Measurements from ENCODE around the gene APLP2. TPM values are rescaled to one million over a fixed set of nuclear protein-coding genes. Genes with fewer than 3 reads are reported as not detected.

The APLP2 gene
- total and polyA plus RNA-seq, 2 of the 4 experiments (the other 2 are of a cell fraction), result 127 to 235 TPM

- Histone ChIP-seq H3K18ac (ENCODE audit: low read depth, low read length) (no peak overlapping the region), H3K4ac (ENCODE audit: low read depth, low read length) (no peak overlapping the region), H3K4me3 (ENCODE audit: insufficient read depth, low read depth, low read length) (no peak overlapping the region), H3K4me2 (ENCODE audit: low read depth, low read length) (no peak overlapping the region), H3K23ac (ENCODE audit: low read depth, low read length) (no peak overlapping the region), H3K27me3 (ENCODE audit: control insufficient read depth, insufficient read depth, low read length) (peaks cover 15% of the 10 kb centered on the region), H2BK20ac (ENCODE audit: low read depth, low read length) (no peak overlapping the region), H2AK5ac (ENCODE audit: low read depth, low read length) (no peak overlapping the region), H3K9me3 (ENCODE audit: control insufficient read depth, insufficient read depth, low read length) (no peaks in the 10 kb centered on the region), H3K56ac (ENCODE audit: extremely low read depth, insufficient read depth, low read length) (no peak overlapping the region), H2BK120ac (ENCODE audit: low read depth, low read length) (no peak overlapping the region), H4K20me1 (ENCODE audit: insufficient read depth, low read length) (no peaks in the 10 kb centered on the region), H4K91ac (ENCODE audit: insufficient read depth, low read depth, low read length) (no peak overlapping the region), H3K14ac (replicated peaks; ENCODE audit: low read depth, low read length) (no peak overlapping the region), H3K36me3 (ENCODE audit: control insufficient read depth, insufficient read depth, low read length) (no peaks in the 10 kb centered on the region), H3K9me1 (ENCODE audit: insufficient read depth, low read length) (no peaks in the 10 kb centered on the region), H2BK5ac (ENCODE audit: low read depth, low read length, poor library complexity, severe bottlenecking) (no peak overlapping the region), H3K9ac (ENCODE audit: low read depth, low read length) (no peak overlapping the region), H4K5ac (ENCODE audit: low read depth, low read length) (no peak overlapping the region), H3K79me1 (ENCODE audit: low read depth in 1 of 2, low read length in 2 of 2) (no peaks in the 10 kb centered on the region), H2AFZ (replicated peaks; ENCODE audit: low read length, poor library complexity) (no peak overlapping the region), H2BK15ac (ENCODE audit: low read depth, low read length) (no peak overlapping the region), H3K4me1 (ENCODE audit: control insufficient read depth, insufficient read depth, low read length) (no peaks in the 10 kb centered on the region), H4K8ac (ENCODE audit: low read depth in 2 of 2, low read length in 2 of 2) (no peak overlapping the region), H2AK9ac (replicated peaks; ENCODE audit: low read depth, low read length, poor library complexity) (peak overlapping the region; percentile 55), H3K27ac (ENCODE audit: insufficient read depth, low read length) (no peak overlapping the region)
- in situ Hi-C loops (cut with MboI; ENCODE audit: low sequenced_read_pairs) (no loop called here), dilution Hi-C loops (cut with HindIII; ENCODE audit: low sequenced_read_pairs, unreplicated experiment) (no loop called here), intact Hi-C loops (cut with micrococcal nuclease) (no loop called here)
- no peak for TF ChIP-seq NFE2L2 (IDR thresholded peaks at IDR 0.05; ENCODE audit: low read depth, low read length)
- no peak for TF ChIP-seq FOS (IDR thresholded peaks at IDR 0.05; ENCODE audit: low read depth, low read length)
- TF ChIP-seq RAD21 (IDR thresholded peaks at IDR 0.05; ENCODE audit: low read length), result no peak
- TF ChIP-seq, protein P1, sequence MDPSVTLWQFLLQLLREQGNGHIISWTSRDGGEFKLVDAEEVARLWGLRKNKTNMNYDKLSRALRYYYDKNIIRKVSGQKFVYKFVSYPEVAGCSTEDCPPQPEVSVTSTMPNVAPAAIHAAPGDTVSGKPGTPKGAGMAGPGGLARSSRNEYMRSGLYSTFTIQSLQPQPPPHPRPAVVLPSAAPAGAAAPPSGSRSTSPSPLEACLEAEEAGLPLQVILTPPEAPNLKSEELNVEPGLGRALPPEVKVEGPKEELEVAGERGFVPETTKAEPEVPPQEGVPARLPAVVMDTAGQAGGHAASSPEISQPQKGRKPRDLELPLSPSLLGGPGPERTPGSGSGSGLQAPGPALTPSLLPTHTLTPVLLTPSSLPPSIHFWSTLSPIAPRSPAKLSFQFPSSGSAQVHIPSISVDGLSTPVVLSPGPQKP (IDR thresholded peaks at IDR 0.05; ENCODE audit: borderline replicate concordance, low read depth, low read length), result no peak
- TF ChIP-seq RCOR1 (IDR thresholded peaks at IDR 0.05; ENCODE audit: insufficient replicate concordance, low read length), result no peak
- TF ChIP-seq, protein P2, sequence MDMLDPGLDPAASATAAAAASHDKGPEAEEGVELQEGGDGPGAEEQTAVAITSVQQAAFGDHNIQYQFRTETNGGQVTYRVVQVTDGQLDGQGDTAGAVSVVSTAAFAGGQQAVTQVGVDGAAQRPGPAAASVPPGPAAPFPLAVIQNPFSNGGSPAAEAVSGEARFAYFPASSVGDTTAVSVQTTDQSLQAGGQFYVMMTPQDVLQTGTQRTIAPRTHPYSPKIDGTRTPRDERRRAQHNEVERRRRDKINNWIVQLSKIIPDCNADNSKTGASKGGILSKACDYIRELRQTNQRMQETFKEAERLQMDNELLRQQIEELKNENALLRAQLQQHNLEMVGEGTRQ (IDR thresholded peaks at IDR 0.05; ENCODE audit: low read depth, low read length), result no peak
- TF ChIP-seq CHD1 (IDR thresholded peaks at IDR 0.05; ENCODE audit: low read depth, low read length), result no peak
- TF ChIP-seq CEBPB (IDR thresholded peaks at IDR 0.05; ENCODE audit: low read depth, low read length), result no peak
- TF ChIP-seq CTCF (conservative IDR thresholded peaks at IDR 0.05; ENCODE audit: low read depth, low read length), result no peak
- TF ChIP-seq MAFK (IDR thresholded peaks at IDR 0.05; ENCODE audit: low read depth, low read length), result no peak
- TF ChIP-seq SMC3 (IDR thresholded peaks at IDR 0.05; ENCODE audit: low read depth, low read length), result no peak
- no peak for TF ChIP-seq POLR2A (IDR thresholded peaks at IDR 0.05; ENCODE audit: low read depth, low read length)
- ATAC-seq (ENCODE audit: low read depth) (no peak), DNase-seq (no peak)
- ChIA-PET CTCF (no interaction called here), POLR2A (ENCODE audit: unreplicated experiment) (no interaction called here)
- 97% methylated on average over 21 of the region's 32 CpGs; no CpG with 5 or more reads in 1 of the 2 experiments for WGBS, 2 experiments (ENCODE audit: extremely low coverage in 2 of 2, insufficient read length in 1 of 2)
- BruUV-seq (replicated peaks), result no TSS peak
Observed at GRCh38 chr11:130189492-130190210, 120.0 kb downstream of the APLP2 start.
